T1000 (cell line): ENCODE measurements around the gene JPH4.

Source experiments
- DNase-seq: peaks from one replicate; lab custom pipeline; 2025; ENCODE audit warnings: mixed read lengths; lab: John Stamatoyannopoulos, UW

Gene JPH4

DNA sequence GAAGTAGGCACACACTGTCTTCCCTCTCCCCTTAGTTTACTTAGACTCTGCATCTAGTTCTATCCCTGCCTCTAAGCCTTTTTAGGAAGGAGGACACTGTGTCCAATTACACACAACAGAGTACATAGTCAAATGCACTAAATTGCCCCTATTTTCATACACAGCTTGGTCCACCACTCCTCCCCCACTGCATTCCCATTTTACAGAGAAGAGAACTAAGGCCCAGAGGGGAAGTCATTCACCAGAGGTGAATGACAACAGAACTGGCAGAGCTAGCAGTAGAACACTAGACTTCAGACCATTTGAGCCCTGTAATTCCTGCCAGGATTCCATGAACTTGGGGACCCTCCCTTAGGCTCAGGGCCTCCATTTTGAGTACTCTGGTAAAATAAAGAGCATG lies 1.1 kb upstream of the JPH4 start:
- DNase-seq: no peak

DNA sequence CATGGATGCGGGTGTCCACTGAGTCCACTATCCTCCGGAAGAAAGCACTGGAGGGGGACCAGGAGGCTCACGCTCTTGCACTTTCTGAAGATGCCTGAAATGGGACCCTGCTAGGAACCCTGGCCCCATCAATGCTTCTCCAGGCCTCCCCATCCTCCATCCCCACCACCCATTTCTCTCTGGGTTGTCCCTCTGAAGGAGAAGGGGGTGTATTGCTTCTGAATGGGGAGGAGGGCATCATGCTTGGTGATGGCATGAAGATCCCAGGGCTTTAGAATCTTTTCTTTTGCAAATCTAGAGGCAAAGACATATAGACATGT lies 681 bp upstream of the JPH4 start:
- DNase-seq: no peak

DNA sequence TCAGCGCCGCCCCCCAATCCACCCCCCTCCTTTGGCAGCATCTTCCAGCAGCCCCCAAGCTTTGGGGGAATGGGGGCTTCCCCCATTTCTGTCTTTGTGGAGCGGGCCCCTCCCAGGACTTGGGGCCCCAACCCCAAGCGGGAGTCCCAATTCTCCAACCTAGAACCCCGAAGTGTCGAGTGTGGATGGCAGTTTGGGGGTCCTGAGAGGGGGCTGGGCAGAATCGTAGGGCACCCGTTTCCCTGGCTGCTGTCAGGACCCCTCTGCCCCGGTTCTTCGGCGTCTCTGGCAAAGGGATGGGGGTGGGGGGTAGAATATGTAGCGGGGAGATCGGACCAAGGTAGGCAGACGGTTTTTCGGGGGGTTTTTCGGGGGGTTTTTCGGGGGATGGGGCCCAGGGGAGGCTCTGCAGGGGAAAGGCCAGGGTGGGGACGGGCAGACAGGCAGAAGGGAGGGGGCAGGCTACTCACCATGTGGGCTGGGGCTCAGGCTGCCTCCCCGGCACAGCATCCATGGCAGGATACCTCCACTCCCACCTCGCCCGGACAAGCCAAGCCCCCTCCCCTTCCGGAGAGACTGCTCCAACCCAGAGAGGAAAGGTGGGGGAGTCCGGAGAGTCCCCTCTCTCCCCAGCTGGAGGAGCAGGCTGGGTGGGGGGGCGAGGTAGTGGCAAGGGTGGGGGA lies 739 bp downstream of the JPH4 start:
- no peak for DNase-seq

DNA sequence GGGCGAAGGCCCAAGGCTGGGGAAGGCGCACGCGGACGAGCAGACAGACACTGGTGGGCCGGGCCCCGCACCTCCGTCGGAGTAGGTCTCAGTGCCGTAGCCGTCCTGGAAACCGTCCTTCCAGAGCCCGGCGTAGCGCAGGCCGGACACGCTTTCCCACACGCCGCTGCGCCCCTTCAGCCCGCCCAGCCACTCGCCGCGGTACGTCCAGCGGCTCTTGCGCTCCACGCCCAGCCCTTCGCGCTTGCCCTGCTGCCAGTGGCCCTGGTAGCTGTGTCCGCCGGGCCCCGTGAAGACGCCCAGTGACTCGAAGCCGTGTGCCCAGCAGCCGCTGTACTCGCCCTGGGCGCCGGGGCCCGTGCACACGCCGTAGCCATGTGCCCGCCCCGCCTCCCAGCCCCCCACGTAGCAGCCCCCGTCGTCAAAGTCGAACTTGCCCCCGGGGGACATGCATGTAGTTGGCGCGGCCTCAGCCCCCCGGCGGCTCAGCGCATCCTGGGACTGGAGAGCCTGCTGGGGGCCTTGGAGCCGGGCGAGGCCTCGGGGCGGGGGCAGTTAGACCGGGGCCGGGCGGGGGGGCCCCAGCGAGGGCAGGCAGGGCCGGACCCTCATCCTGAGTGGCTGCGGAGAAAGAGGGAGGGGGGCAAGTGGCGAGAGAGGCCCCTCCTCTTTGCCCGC lies 1.4 kb downstream of the JPH4 start:
- no peak for DNase-seq

DNA sequence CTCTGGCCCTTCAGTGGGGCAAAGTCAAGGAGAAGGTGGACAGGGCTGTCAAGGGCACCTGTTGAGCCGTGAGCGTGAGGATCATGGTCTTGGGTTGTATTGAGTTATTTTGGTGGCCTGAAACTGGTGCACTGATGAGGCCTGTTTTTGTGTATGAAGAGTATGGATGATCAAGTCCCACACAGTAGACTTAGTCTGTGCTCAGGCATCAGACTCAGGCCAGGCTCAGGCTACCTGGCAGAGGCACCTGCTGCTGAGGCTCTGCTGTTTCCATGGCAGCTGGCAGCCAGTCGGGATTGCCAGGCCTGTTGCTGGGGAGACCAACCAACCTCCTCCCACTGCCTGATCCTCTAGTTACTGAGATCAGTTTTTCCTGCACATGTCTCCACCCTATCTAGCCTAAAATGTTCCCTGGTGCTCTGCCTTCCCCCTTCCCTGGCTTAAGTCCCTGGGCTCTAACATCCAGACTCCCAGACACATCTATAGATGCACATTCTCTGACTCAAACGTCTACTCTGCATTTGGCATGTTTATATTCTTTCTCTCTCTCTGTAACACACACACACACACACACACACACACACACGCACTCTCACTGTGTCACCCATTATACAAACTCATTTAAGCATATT lies 5.1 kb downstream of the JPH4 start:
- no peak for DNase-seq

DNA sequence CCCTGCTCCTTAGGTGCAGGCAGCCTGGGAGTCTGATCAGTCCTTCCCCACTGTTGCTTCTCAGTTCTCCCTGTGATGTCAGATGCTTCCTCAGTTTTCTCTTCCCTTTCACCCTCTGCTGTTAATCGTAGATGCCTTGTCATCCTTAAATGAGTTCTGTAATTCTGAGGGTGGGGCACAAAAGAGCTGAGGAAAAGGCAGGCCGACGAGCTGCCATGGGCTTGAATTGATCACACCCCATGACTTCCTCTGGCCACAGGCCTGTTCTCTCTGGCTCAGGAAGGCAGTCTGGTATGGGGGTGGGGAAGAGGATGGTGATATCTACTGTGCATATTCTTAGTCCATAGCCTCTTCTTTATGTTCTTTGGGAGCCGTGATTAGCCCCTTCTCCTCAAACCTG lies 5.8 kb downstream of the JPH4 start:
- DNase-seq: no peak

DNA sequence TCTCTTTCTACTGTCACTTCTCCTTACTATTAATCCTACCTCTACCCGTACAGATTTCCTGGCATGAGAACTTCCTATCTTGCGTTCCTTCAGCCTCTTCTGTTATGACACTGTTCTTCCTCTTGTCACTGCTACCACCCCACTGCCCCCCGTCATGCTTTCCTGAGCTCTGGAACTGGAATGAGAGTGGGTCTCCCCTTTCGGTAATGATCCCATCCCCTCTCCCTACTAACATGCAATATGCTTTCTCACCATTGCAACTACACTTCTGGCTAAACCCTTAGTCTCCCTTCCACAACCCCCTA lies 6.1 kb downstream of the JPH4 start:
- DNase-seq: no peak

DNA sequence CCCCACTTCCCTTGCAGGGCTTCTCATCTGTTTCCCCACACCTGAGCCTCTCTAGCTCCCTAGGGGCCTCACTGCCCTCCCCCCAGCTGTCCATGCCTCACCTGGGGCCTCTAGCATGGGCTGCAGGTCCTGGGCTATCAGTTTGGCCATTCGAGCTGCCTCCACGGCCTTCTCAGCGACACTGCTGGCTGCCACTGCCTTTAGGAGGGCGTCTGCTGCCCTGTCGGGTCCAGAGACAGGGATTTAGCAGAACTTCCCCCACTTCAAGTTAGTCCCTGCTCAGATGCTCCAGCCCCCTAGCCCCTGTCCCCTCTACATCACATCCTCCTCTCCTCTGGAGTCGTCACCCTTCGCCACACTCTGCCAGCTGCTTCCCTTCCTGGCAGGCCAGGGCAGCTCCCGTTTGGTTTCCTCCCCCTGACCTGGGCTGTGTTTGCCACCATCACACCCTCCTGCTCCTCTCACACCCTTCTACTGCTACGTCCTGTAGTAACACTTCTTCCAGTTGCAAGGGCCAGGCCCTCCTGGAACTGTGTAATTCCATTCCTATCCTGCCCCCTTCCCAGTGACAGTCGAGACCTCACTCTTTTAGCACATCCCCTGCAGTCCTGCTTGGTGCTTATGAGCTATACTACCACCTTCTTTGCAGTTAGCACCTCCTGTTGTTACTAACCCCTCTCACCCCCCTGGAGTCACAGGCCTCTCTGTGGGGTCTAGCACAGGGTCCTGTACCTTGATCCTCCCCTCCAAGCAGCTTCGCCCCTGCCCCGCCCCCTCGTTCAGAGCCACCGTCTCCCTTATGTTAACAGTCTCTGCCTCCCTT lies 6.7 kb downstream of the JPH4 start:
- DNase-seq: no peak

DNA sequence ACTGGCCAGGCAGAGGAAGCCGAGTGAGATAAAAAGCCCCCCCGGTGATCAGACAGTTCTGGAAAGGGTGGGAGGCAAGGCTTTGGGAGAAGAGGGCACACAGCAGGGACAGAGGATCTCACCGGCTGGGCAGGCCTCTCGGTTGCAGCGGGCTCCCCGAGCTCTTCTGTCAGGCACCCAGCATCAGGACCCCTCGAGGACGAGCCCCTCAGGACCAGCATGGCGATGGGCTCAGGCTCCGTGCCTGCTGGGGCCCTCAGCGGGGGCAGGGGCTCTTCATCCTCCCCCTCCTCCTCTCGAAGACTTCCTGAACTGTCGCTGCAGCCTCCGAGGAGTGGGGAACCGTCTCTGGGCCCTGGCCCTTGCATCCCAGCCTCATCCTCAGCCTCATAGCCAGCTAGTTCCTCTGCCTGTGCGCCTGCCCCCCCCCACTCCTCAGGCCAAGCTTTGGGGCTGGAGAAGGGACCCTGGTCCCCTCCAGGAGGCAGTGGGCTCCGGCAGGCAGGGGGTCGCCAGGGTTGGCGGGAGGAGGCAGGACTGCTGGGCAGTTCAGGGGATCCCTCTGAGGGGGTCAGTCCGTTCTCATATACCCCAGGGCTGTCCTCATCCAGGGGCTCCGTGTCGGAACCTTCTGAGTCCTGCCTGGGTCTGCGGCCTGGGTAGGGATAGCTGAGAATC lies 7.6 kb downstream of the JPH4 start:
- no peak for DNase-seq

DNA sequence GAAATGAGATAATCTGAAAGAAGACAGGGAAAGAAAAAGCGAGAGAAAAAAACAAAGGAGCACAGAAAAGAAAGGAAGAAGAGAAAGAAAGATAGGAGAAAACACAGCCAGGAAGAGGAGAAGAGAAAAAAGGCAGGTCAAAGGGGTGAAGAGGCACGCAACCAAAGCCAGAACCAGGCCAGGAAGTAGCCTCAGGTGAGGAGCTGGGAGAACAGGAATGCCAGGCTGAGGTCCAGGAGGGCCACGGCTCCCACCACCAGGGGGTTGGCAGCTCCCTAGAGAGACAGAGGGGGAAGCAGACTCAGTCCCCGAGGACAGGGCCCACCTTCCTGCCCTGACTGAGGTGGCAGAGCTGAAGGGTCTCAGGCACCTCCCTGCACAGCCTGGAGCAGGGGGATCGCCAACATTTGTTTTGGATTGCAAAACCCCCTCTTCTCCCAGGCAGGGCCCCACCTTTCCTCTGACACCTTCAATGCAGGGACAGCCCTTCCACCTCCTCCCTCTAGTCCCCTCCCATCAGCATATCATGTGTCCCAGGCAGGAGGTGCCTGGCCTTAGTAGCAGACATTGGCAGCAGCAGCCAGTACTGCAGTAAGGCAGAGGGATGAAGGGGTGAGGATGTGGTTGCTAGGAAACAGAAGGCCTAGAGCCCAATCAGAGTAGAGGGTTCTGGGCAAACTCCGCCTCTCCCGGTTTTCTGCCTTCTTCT lies 9.0 kb downstream of the JPH4 start:
- no peak for DNase-seq

DNA sequence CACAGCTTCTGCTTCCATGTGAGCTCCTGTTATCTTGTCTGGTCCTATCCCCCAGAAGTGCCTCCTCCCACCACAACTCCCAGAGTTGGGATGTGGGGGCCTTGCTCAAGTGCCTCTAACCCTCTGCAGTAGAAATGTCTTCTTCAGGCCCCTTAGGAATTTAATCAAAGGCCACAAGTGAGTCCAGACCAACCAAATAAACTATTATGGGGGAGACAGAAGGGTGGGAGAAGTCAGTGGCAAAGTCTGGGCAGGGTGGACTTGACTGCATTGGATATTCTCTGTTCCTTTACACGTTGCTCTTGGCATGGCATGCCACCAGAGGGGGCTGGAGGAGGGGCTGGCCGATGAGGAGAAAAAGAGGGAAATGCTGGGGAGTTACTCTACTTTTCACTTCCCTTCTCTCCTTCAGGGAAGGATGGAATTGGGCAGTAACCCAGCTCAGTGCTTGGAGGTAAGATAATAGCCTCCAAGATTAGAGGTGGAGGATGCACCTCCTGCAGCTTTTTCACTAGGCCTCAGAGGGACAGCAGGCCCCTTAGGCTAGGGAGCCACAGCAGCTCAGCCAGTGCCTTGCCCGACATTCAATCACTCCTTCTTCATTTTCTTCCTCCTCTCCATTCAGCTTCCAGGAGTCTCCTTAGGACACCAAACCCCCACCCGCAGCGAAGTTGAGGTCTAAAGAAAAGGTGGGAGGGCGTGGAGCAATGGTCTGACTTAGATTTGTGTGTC lies 9.8 kb downstream of the JPH4 start:
- DNase-seq: no peak

DNA sequence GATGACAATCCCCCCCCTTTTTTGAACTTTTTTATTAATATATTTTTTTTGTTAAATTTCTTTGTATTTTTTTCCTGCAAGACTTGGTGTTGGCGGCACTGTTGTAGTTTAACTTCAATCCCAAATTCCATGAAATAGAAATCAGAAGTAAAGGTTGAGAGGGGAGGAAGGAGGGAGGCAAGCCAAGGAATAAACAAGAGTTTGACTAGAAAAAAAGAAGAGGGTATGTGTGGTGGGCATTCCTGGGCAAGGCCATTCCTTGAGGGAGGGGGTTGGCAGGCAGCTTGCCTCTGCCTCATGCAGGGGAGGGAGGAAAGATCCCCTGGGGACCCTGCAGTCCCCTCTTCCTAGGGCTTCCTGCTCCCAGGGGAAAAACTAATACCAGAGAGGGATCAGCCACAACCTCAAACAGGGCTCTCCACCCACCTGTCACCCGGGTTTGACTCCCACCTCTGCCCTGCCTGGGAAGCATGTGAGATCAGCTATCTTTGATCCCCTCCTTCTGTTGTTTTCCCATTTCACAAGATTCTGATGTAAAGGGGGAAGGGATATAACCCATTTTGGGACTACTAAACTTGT lies 10.5 kb downstream of the JPH4 start:
- no peak for DNase-seq

DNA sequence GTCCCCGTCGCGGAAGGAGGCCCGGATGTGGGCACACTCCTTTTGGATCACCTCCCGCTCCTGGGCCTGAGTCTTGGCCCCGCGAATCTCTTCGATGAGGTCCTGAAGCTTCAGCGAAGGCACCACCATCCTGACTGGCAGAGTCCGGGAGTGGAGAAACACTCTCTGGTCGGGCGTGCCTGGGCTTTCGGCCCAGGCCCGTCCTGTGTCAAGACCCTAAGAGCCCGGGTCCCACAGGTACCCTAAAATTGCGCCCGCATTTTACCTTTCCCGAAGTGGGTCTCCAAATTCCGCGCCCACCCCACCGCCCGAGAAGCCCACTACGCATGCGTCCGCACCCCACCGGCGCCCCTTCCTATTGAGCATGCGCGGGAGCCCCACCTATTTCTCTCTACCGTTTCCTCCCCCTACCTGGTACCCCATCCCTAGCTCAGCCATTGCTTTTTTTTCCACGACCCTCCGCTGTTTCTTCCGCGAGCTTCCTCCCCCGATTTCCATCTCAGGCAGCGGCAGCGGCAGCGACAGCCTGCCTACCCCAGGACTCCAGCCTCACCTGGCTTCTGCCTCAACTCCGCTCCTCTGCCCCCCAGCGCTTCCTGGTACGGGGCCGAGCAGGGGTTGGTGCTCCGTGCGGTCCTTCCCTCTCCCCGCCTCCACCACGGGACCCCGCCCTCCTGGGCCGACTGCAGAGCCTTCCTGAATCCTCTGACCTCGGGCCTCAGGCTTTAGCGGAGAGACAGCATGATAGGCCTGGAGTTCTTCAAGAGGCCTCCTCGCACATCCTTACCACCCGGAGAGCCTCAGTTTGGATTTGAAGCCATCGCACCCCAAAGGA lies 11.2 kb downstream of the JPH4 start, which contains the start of gene AP1G2:
TSS of gene AP1G2 (minus strand) at position 606 of the 835 bp plus-strand sequence. CDS start at position 129, 477 bp downstream.
- peak; percentile 53 for DNase-seq

DNA sequence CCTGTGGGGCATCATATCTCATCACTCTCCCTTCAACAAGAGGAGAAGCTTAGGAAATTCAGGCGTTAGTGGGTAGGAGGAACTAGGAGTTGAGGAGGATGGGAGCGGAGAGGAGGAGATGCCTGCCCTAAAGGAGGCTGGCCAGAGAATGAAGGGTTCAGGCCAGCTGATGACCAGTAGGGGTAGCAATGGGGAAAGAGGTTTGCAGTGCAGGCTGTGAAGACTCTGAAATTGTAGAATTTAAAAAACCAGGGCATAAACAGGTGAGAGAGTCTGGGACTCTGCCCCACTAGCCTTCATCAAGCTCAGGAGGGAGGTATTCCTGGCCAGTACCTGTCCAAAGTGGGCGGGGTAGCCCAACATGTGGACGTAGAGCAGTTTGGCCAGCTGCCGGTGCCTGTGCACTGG lies 11.8 kb downstream of the JPH4 start:
- DNase-seq: no peak

DNA sequence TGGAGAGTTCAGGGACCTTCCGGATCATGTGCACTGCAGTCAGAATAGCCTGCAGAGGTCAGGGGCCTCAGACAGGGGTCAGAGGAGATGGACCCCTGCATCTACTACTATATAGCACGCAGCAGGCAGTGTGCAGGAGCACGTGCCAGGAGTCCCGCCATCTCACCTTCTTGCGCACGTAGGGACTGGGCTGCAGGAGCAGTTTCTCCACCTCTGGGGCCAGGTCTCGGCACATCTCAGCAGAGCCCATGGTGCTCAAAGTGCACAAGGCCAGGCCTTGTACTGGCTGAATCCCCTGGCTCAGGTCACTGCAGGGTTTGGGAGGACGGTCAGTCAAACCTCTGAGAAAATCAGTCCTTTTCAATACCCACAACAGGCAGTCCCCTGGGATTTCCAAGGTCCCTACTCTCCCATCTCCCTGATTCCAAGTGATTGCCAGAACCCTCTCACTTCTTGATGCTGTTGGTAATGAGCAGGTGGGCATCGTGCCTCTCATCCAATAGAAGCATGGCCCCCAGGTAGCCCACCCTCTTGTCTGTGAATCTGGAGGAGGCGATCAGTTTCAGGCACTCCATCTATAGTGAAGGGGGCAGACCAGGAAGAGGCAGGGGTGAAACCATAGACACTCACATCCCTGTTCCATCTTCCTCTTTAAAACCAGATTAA lies 12.3 kb downstream of the JPH4 start:
- no peak for DNase-seq

DNA sequence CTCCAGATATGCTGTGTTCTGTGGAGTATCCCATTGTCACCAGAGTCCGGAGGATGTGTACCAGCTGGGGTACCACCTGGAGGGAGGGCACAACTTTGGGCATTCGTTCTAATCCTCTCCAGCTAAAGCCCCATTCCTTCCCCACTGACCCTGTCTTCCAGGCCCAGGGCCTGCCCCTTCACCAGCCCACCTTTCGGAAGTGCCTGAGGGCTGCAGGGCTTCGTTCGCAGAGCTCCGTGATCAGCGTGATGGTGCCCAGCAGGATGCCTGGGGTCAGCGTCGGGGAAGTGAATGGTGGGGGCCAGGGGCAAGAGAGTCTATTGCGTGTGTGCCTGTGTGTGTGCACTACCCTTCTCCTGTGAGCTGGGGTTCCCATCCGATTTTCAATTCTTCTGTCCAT lies 13.0 kb downstream of the JPH4 start:
- no peak for DNase-seq

DNA sequence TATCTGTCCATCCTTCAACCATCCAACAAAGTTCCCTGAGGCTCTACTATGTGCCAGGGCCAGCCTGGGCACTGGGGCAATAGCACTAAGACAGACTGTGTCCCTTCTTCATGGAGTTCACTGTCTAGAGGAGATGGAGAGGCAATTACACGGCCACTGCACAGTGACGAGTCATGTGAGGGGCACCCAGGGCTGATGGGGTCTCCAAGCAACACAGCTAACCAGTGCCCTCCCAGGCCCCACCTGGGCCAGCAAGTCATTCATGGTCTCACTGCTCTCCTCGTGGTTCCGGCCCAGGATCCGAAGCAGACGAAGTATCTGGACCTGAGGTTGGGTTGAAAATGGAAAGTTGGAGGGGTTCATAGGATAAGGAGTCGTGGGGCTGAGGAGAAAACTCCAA lies 13.7 kb downstream of the JPH4 start:
- DNase-seq: no peak

DNA sequence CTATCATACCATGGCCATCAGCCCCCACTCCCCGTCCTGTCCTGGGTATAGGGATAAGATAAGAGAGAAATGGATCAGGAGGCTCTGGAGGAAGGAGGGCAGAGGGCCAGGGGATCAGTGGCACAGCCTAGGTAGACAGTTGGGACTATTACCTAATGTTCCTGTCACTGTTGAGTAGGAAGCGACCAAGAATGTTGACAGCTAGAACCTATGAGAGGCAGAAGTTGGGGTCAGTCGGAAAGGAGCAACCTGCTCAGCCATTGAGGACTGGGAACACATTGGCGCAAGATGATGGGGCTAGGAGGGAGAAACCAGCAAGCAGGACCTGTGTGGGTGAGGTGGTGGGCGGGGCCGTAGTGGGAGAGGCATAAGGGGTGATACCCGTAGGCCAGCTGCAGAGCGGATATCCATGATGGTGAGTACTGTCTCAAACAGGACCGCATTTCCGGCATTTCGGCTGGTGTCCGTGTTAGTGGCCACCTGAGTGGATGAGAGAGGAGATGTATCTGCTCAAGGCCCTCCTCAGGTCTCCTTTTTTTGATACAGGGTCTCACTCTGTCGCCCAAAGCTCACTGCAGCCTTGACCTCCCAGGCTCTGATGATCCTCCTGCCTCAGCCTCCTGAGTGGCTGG lies 14.3 kb downstream of the JPH4 start:
- DNase-seq: no peak
